Measurements from ENCODE around the gene DNM1L. TPM values are rescaled to one million over a fixed set of nuclear protein-coding genes. Genes with fewer than 3 reads are reported as not detected.

The DNM1L gene
- total RNA-seq, 1 donor: 73.5 TPM

DNA sequence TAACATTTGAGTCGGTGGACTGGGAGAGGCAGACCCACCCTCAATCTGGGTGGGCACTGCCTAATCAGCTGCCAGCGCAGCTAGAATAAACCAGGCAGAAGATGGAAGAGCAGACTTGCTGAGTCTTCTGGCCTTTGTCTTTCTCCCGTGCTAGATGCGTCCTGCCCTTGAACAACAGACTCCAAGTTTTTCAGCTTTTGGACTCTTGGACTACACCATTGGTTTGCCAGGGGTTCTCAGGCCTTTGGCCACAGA, 27.2 kb upstream of the DNM1L start:
- no peak overlapping the region for H3K4me3 ChIP-seq (ENCODE audit: low read depth, low read length)
- TF ChIP-seq, protein P1, sequence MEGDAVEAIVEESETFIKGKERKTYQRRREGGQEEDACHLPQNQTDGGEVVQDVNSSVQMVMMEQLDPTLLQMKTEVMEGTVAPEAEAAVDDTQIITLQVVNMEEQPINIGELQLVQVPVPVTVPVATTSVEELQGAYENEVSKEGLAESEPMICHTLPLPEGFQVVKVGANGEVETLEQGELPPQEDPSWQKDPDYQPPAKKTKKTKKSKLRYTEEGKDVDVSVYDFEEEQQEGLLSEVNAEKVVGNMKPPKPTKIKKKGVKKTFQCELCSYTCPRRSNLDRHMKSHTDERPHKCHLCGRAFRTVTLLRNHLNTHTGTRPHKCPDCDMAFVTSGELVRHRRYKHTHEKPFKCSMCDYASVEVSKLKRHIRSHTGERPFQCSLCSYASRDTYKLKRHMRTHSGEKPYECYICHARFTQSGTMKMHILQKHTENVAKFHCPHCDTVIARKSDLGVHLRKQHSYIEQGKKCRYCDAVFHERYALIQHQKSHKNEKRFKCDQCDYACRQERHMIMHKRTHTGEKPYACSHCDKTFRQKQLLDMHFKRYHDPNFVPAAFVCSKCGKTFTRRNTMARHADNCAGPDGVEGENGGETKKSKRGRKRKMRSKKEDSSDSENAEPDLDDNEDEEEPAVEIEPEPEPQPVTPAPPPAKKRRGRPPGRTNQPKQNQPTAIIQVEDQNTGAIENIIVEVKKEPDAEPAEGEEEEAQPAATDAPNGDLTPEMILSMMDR (IDR thresholded peaks at IDR 0.05; ENCODE audit: insufficient read depth, low read length): no peak
- DNase-seq (ENCODE audit: low read depth): no peak

GRCh38 chr12:32659908-32660440, 19.1 kb upstream of the DNM1L start:
- TF ChIP-seq, protein P1 (IDR thresholded peaks at IDR 0.05; ENCODE audit: insufficient read depth, low read length): no peak
- no peak for DNase-seq (ENCODE audit: low read depth)
- no peak overlapping the region for H3K4me3 ChIP-seq (ENCODE audit: low read depth, low read length)

- TF ChIP-seq, protein P1 (IDR thresholded peaks at IDR 0.05; ENCODE audit: insufficient read depth, low read length): no peak
- DNase-seq (ENCODE audit: low read depth): no peak
- H3K4me3 ChIP-seq (ENCODE audit: low read depth, low read length): no peak overlapping the region
Measured at GRCh38 chr12:32661706-32662105, 17.4 kb upstream of the DNM1L start.

- no peak overlapping the region for H3K4me3 ChIP-seq (ENCODE audit: low read depth, low read length)
- TF ChIP-seq, protein P1 (IDR thresholded peaks at IDR 0.05; ENCODE audit: insufficient read depth, low read length): no peak
- DNase-seq (ENCODE audit: low read depth): no peak
Measured at GRCh38 chr12:32662665-32663064, 16.4 kb upstream of the DNM1L start.

DNA sequence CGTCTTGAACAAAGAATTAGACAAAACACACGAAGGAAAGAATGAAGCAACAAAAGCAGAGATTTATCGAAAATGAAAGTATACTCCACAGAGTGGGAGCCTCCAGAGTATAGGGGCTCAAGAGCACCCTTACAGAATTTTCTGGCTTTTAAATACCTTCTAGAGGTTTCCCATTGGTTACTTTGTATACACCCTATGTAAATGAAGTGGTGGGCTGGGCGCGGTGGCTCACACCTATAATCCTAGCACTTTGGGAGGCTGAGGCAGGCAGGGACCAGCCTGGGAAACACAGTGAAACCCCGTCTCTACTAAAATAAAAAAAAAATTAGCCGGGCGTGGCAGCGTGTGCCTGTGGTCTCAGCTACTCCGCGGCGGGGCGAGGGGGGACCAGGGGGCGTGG, 13.1 kb upstream of the DNM1L start:
- H3K4me3 ChIP-seq (ENCODE audit: low read depth, low read length): no peak overlapping the region
- no peak for DNase-seq (ENCODE audit: low read depth)
- TF ChIP-seq, protein P1 (IDR thresholded peaks at IDR 0.05; ENCODE audit: insufficient read depth, low read length): no peak

GRCh38 chr12:32669584-32669983, 9.5 kb upstream of the DNM1L start:
- TF ChIP-seq, protein P1 (IDR thresholded peaks at IDR 0.05; ENCODE audit: insufficient read depth, low read length): no peak
- H3K4me3 ChIP-seq (ENCODE audit: low read depth, low read length): no peak overlapping the region
- no peak for DNase-seq (ENCODE audit: low read depth)
